Activated CD4-positive, CD25-positive, alpha-beta regulatory T cell (primary cell): ENCODE data around the gene TRA2A.
"Not testable (repeated sequence)": the region's sequence is repeated elsewhere in the genome, so short reads cannot be mapped to it uniquely, and the experiment has no call there.

Source experiments
- DNase-seq, 4 experiments: peaks; one replicate each; lab custom pipeline; 2025; lab: John Stamatoyannopoulos, UW

Gene TRA2A

GRCh38 chr7:23531794-23532489 lies at the start of gene TRA2A:
TRA2A (minus strand) TSS chr7:23531981; CDS start chr7:23531824, 157 bp downstream.
- peak; percentile 91 to 94 (median 92) for DNase-seq

DNA sequence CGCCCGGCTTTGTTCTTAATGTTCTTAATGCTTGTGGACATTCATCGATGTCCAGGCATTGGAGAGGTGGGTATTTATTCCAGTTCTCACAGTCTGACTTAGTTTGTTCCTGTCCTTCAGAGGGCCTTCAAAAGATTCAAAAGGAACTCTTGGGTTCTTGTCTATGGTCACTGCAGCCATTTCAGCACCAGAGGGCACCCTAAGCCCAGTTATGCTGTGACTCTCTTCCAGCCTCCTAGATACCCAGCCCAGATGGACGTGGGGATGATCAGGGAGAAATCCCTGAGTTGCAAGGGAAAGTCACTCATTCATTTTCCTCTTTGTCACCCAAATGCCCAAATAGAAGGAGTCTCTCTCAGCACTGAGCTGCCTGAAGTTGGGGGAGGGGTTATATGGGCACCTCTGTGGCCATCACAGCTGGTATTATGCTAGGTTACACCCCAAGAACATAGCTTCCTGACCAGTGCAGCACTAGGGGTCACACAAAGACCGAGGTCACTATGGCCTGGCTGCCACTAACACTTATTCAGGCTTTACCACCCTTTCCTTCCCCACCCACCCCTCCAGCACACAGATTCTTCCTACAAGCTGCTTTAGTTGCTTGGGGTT lies 38.9 kb upstream of the TRA2A start:
- peak; percentile 16 to 46 (median 28) for DNase-seq

DNA sequence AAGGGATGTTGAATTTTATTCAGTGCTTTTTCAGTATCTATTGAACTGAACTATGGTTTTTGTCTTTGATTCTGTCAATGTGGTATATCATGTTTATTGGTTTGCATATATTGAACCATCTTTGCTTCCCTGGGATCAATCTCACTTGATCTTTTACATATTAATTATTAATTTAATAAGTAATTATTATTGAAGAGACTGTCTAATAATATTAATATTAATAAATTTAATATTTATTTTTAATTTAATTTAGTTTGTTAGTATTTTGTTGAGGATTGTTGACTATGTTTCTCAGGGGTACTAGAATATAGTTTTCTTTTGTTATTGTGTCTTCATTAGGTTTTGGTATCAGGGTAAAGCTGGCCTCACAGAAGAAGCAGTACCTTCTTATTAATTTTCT lies 26.5 kb upstream of the TRA2A start:
- no peak for DNase-seq

DNA sequence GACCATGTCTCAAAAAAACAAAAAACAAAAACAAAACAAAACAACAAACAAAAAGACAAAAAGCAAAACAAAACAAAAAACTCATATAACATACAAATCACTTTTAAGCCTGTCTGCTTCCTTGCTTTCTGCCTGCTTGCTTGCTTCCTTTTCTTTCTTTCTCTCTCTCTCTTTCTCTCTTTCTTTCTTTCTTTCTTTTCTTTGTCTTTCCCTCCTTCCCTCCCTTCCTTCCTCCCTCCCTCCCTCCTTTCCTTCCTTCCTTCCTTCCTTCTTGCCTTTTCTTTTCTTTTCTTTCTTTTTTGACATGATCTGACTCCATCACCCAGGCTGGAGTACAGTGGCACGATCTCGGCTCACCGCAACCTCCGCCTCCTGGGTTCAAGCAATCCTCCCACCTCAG lies 15.9 kb upstream of the TRA2A start:
- no peak for DNase-seq

GRCh38 chr7:23546897-23547572 lies 15.3 kb upstream of the TRA2A start:
- DNase-seq: peak; percentile 17 to 50 (median 34)

GRCh38 chr7:23545493-23545892 lies 13.7 kb upstream of the TRA2A start:
- DNase-seq: no peak

DNA sequence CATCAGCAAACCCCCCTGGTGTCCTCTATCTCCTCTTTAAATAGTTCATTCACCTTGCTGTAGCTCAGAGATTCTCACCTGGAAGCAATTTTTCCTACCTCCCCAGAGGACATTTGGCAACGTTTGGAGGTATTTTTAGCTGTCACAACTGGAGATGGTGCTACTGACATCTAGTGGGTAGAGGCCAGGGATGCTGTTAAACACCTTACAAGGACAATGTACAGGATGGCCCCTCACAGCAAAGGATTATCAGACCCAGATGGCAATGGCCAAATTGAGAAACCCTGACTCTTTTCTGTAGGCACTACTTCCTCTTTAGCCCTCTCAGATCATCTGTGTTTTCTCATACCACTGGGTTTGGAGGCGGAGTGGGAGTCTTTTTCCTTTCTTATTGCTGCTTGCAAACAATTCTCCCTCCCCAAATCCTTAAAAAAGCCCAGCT lies 13.2 kb upstream of the TRA2A start:
- no peak for DNase-seq

- DNase-seq: no peak
Measured at GRCh38 chr7:23542752-23543151, 11.0 kb upstream of the TRA2A start.

DNA sequence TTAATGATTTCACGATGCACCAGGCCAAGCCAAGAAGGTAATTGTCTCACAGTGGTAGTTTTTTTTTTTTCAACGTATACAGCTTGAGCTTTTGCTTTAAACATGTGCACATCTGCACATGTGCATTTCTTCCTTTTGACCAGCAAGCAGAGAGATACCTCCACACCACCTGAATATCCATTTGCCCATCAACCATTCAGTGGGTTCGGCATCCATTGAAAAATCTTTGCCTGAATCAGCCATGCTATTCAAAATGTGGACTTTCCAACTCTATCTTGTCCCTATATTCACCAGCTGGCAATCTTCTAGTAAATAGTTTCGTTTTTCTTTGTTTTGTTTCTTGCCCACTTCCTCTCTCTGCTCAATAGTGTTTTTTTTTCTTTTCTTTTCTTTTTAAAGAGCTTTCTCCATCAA lies 7.7 kb upstream of the TRA2A start:
- no peak for DNase-seq

GRCh38 chr7:23538301-23538700 lies 6.5 kb upstream of the TRA2A start:
- no peak for DNase-seq

DNA sequence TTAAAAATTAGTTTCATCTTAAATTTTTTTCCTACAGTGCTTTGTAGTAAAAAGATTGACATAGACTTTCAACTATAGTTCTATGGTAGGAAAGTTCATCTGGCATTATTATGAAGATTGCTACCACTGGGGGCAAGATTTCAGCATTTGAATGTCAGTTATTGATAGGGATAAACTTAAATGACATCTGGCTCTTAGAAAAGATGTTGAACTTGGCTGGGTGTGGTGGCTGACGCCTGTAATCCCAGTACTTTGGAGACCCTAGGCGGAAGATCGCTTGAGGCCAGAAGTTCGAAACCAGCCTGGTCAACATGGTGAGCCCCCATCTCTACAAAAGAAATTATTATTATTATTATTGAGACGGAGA lies 1.4 kb upstream of the TRA2A start:
- DNase-seq: no peak

DNA sequence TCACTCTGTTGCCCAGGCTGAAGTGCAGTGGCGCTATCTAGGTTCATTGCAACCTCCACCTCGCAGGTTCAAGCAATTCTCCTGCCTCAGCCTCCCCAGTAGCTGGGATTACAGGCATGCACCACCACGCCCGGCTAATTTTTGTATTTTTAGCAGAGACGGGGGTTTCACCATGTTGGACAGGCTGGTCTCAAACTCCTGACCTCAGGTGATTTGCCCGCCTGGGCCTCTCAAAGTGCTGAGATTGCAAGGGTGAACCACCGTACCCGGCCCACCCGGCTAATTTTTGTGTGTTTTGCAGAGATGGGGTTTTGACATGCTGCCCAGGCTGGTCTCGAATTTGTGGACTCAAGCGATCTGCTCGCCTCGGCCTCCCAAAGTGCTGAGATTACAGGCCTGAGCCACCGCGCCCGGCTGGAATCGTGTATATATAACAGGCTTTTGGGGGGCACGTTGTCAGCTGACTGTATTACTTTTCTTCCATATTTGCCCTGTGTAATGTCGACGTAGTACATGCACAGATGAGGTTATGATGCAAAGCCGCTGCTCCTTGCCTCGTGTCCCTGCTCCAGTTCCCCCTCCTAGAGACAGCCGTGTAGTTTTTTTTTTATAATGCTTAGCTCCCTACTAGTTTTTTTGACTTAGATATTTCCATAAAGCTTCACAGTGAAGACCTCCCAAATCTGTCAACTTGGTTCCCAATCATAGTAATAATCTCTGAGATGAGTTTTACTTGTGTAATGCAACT lies 883 bp upstream of the TRA2A start:
- no peak for DNase-seq

- DNase-seq: peak in 2 of 4 experiments; percentile 9 to 46
Measured at GRCh38 chr7:23531050-23531793, 559 bp downstream of the TRA2A start.

DNA sequence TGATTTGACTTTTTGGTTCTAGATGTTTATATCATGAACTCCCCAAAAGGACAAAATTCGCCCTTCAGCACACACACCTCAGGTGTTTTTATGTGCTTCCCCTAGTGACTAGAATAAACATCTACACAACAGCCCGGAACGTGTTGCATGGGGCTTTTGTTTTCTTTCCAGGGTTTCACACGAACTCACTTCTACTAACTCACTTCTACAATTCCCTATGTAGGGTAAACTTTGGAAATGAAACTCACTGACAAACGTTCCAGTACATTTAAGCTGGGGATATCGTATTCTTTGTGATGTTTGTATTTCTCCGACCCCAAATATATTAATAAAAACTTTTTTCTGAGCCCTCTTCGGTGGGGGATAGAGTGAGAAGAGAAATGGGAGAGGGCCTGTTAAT lies 1.4 kb downstream of the TRA2A start:
- no peak for DNase-seq

DNA sequence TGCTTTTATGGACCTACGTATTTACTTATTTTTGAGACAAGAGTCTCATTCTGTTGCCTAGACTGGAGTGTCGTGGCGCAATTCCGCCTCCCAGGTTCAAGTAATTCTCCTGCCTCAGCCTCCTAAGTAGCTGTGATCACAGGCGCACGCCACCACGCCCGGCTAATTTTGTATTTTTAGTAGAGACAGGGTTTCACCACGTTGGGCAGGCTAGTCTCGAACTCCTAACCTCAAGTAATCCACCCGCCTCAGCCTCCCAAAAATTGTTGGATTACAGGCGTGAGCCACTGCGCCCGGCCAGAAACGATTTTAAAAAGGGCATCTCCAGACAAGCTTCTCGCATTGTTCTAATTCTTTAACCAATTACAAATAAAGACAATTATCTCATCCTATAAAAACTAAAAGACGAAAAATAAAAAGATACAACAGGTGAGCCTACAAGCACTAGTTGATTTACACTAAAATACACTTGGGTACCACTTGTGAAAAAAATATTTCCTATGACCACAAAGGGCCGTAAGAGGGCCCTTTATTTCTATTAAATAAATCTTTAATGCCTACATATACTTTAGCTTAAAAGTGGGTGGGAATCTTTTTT lies 2.4 kb downstream of the TRA2A start:
- DNase-seq: no peak

GRCh38 chr7:23525611-23526010 lies 6.2 kb downstream of the TRA2A start:
- DNase-seq: not testable (repeated sequence)

DNA sequence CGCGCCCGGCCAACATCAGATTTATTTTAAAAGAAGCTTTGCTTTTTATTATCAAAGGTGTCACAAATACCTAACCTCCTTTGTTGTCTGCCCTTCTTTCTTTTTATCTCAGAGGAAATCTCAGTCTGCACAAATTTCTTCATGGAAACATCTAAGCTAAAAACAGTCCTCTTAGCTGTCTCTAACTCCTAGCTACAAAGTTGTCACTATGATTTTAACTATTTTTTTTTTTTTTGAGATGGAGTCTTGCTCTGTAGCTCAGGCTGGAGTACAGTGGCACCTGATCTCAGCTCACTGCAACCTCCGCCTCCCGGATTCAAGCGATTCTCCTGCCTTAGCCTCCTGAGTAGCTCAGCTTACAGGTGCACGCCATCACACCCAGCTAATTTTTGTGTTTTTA lies 7.3 kb downstream of the TRA2A start:
- DNase-seq: no peak

DNA sequence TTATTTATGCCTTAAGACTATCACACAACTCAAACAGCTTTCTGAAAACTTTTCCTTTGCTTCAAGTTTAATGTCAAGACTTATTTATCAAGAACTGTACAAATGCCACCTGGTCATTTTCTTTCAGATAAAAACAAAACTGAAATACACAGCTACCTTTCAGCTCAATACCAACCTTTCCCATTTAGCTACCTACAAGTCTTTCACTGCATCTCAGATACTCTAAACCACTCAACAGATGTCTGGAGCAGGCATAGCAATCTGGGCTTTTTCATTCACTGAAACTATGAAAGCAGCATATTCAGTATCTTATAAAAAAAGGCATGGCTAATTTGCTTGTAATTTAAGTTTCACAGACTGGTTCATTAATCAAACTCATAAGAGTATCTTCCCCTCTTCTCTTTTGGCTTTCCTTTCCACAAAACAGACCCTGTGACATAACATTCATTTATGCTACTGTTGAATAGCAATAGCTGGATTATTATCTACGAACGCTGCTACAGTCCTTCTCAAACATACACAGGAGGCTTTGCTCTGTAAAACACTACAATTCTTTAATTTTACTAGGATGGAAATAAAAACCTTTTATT lies 8.2 kb downstream of the TRA2A start:
- DNase-seq: no peak

GRCh38 chr7:23520582-23520981 lies 11.2 kb downstream of the TRA2A start:
- no peak for DNase-seq

GRCh38 chr7:23514755-23515154 lies 17.0 kb downstream of the TRA2A start:
- DNase-seq: no peak

GRCh38 chr7:23513746-23514145 lies 18.0 kb downstream of the TRA2A start:
- DNase-seq: not testable (repeated sequence)
